Uterus (tissue), 4 donors: ENCODE data around the gene INSIG1. TPM values are rescaled to one million over a fixed set of nuclear protein-coding genes. Genes with fewer than 3 reads are reported as not detected.

Experiments used
- DNase-seq, 2 donors: peaks; one replicate each; pipeline ENCODE4 v3.0.0-alpha.2; 2019 to 2020
- H3K27ac ChIP-seq, 2 donors: fragments of 200-600 bp; sonication (generic); 1 replicate in 1 of 2; 2 replicates in 1 of 2; pipeline ENCODE4 v1.5.1; 2016 to 2018
- H3K27me3 ChIP-seq, 2 donors: fragments of 200-600 bp; sonication (generic); one replicate each; pipeline ENCODE4 v1.5.1; 2018 to 2019; ENCODE audit warnings: control low read depth in 1 of 2
- H3K36me3 ChIP-seq, 2 donors: fragments of 200-600 bp; sonication (generic); one replicate each; pipeline ENCODE4 v1.5.1; 2019; ENCODE audit warnings: control low read depth in 1 of 2
- H3K4me1 ChIP-seq, 2 donors: fragments of 200-600 bp; sonication (generic); one replicate each; pipeline ENCODE4 v1.5.1; 2018 to 2019; ENCODE audit warnings: control low read depth in 1 of 2
- H3K4me3 ChIP-seq, 2 donors: fragments of 200-600 bp; sonication (generic); 1 replicate in 1 of 2; 2 replicates in 1 of 2; pipeline ENCODE4 v1.5.1; 2018 to 2019; ENCODE audit warnings: mild to moderate bottlenecking in 1 of 2
- H3K9me3 ChIP-seq, 2 donors: fragments of 200-600 bp; sonication (generic); one replicate each; pipeline ENCODE4 v1.5.1; 2019; ENCODE audit warnings: control low read depth in 1 of 2
- POLR2A ChIP-seq, 2 donors: fragments of 450-650 bp; IDR thresholded peaks; one replicate each; pipeline ENCODE4 v1.6.1; 2016; ENCODE audit warnings: antibody characterized with exemption in 2 of 2, mild to moderate bottlenecking in 1 of 2, moderate library complexity in 1 of 2
- intact Hi-C: fragments of 100-400 bp; cut with DNase I; formaldehyde crosslinking; loops from one replicate; pipeline ENCODE4 v1.15.1; 2023; ENCODE audit warnings: low total_unique reads
- total RNA-seq, 4 donors: library from RNA; depleted of rRNA in 3 of 4; stranded (reverse); fragments of >200 nt in 3 of 4; gene quantifications; one replicate each; pipeline versions ENCODE4 v1.1.0 to v1.2.4, GENCODE V29; 2014 to 2023
- TF ChIP-seq, protein P1 (sequence below), 4 experiments: fragments of 200-600 bp in 2 of 4; fragments of 450-650 bp in 2 of 4; sonication (generic) in 2 of 4; IDR thresholded peaks; one replicate each; pipeline ENCODE4 v1.5.1; 2016 to 2019; ENCODE audit warnings: antibody characterized with exemption in 4 of 4, mild to moderate bottlenecking in 2 of 4, moderate library complexity in 1 of 4
- donor health status: DM: yes; HTN: yes; CAD: no.

Gene INSIG1
- total RNA-seq, 4 donors from 2014 or later = 11.0 to 46.6 (median 22.0) TPM

DNA sequence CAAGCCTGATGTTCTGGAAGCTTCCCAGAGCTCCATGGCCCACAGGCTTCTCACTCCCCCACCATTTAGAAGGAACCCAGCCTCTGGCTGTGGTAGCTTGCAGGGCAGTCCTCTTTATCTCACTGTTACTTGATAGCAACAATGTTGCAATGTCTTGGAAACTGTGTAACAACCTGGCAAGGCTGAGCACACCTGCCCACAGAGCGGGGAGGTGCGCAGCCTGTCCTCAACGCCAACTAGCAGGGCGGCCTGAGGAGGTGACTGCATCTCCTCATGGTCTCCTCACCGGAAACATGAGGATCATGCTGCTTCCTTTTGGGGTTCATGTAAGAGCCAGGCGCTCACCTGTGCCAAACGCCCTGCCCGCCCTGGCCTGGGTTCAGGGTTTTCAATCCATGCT is 43.7 kb upstream of the INSIG1 start:
- TF ChIP-seq, protein P1, sequence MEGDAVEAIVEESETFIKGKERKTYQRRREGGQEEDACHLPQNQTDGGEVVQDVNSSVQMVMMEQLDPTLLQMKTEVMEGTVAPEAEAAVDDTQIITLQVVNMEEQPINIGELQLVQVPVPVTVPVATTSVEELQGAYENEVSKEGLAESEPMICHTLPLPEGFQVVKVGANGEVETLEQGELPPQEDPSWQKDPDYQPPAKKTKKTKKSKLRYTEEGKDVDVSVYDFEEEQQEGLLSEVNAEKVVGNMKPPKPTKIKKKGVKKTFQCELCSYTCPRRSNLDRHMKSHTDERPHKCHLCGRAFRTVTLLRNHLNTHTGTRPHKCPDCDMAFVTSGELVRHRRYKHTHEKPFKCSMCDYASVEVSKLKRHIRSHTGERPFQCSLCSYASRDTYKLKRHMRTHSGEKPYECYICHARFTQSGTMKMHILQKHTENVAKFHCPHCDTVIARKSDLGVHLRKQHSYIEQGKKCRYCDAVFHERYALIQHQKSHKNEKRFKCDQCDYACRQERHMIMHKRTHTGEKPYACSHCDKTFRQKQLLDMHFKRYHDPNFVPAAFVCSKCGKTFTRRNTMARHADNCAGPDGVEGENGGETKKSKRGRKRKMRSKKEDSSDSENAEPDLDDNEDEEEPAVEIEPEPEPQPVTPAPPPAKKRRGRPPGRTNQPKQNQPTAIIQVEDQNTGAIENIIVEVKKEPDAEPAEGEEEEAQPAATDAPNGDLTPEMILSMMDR (IDR thresholded peaks at IDR 0.05) = no peak
- no peak for TF ChIP-seq POLR2A (IDR thresholded peaks at IDR 0.05)
- intact Hi-C loops = no loop called here
- H3K27ac ChIP-seq = no peak overlapping the region
- no peaks in the 10 kb centered on the region for H3K9me3 ChIP-seq
- H3K27me3 ChIP-seq = no peaks in the 10 kb centered on the region
- DNase-seq = no peak
- no peak overlapping the region for H3K4me3 ChIP-seq
- H3K4me1 ChIP-seq = no peaks in the 10 kb centered on the region
- no peaks in the 10 kb centered on the region for H3K36me3 ChIP-seq

DNA sequence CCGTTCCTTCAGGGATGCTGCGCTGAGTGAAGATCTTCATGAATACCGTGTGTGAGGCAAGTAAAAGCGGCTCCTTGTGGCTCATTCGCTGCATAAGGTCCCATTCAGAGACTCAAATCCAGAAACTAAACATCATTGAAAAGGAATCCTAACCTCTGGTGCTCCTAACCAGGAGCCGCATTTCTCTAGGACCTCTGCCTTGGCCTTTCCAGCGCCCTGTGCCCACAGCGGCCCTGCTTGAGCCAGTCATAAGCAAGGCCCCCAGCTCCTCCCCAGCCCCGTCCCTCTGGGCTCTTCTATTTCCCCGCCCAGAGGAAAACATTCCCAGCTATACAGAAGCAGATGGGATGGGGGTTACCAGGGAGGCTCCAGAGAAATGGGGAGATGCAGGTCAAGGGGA is 42.6 kb upstream of the INSIG1 start:
- Histone ChIP-seq H3K27ac (no peak overlapping the region), H3K4me1 (no peaks in the 10 kb centered on the region), H3K36me3 (no peaks in the 10 kb centered on the region), H3K27me3 (no peaks in the 10 kb centered on the region), H3K9me3 (no peaks in the 10 kb centered on the region), H3K4me3 (no peak overlapping the region)
- TF ChIP-seq POLR2A (IDR thresholded peaks at IDR 0.05) = no peak
- TF ChIP-seq, protein P1 (IDR thresholded peaks at IDR 0.05) = no peak
- no peak for DNase-seq
- intact Hi-C loops = no loop called here

DNA sequence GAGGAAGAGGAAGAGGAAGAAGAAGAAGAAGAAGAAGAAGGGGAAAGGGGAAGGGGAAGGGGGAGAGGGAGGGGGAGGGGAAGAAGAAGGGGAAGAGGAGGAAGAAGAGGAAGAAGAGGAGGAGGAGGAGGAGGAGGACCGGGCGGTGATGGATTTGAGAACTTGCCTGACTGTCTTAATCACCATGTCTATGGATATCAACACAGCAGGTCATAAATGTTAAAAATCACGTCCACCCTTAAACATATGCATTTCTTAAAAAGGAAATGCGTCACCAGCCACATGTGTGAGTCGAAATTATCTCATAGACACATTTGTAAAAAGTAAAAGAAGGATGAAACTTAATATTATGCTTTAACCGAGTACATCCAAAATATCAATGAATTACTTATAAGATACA is 42.1 kb upstream of the INSIG1 start:
- no peak overlapping the region for H3K4me3 ChIP-seq
- H3K4me1 ChIP-seq = no peaks in the 10 kb centered on the region
- no peak for TF ChIP-seq POLR2A (IDR thresholded peaks at IDR 0.05)
- TF ChIP-seq, protein P1 (IDR thresholded peaks at IDR 0.05) = no peak
- H3K27me3 ChIP-seq = no peaks in the 10 kb centered on the region
- intact Hi-C loops = no loop called here
- DNase-seq = no peak
- no peak overlapping the region for H3K27ac ChIP-seq
- no peaks in the 10 kb centered on the region for H3K36me3 ChIP-seq
- H3K9me3 ChIP-seq = no peaks in the 10 kb centered on the region

- Histone ChIP-seq H3K27ac (no peak overlapping the region), H3K4me1 (no peaks in the 10 kb centered on the region), H3K27me3 (no peaks in the 10 kb centered on the region), H3K36me3 (no peaks in the 10 kb centered on the region), H3K9me3 (no peaks in the 10 kb centered on the region), H3K4me3 (no peak overlapping the region)
- DNase-seq = no peak
- TF ChIP-seq, protein P1 (IDR thresholded peaks at IDR 0.05) = no peak
- TF ChIP-seq POLR2A (IDR thresholded peaks at IDR 0.05) = no peak
- intact Hi-C loops = no loop called here
Measured at GRCh38 chr7:155256081-155256760, 41.5 kb upstream of the INSIG1 start.

- H3K4me3 ChIP-seq = no peak overlapping the region
- no peaks in the 10 kb centered on the region for H3K9me3 ChIP-seq
- intact Hi-C loops = no loop called here
- TF ChIP-seq, protein P1 (IDR thresholded peaks at IDR 0.05) = no peak
- no peak for TF ChIP-seq POLR2A (IDR thresholded peaks at IDR 0.05)
- H3K27ac ChIP-seq = peak overlapping the region in 1 of 2 donors; percentile 64
- DNase-seq = no peak
- H3K27me3 ChIP-seq = no peaks in the 10 kb centered on the region
- H3K36me3 ChIP-seq = no peaks in the 10 kb centered on the region
- no peaks in the 10 kb centered on the region for H3K4me1 ChIP-seq
Measured at GRCh38 chr7:155256761-155257481, 40.8 kb upstream of the INSIG1 start.
